Activated T-cell treated with anti-CD3 and anti-CD28 coated beads, Interleukin-2, amount 50 U/mL, for 72 hours (primary cell): Measurements from ENCODE around the gene TNS3. TPM values are rescaled to one million over a fixed set of nuclear protein-coding genes. Genes with fewer than 3 reads are reported as not detected.
"Not testable (repeated sequence)": the region's sequence is repeated elsewhere in the genome, so short reads cannot be mapped to it uniquely, and the experiment has no call there.

Experiments
- ATAC-seq, 2 donors: fragments of 150-1000 bp; cut with Tn5 transposase; replicated peaks in 1 of 2; 2 replicates each; pipeline ENCODE4 v1.10.0; 2021; ENCODE audit warnings: moderate library complexity in 2 of 2, mild to moderate bottlenecking in 1 of 2
- DNase-seq, 2 donors: peaks; one replicate each; pipeline ENCODE4 v3.0.0; 2021 to 2022; ENCODE audit warnings: mixed read lengths in 1 of 2
- H3K27ac Mint-ChIP-seq: one replicate; pipeline ENCODE4 v1.8.0; 2022; ENCODE audit warnings: mild to moderate bottlenecking, moderate library complexity, mixed read lengths
- H3K27me3 Mint-ChIP-seq: one replicate; pipeline ENCODE4 v1.8.0; 2022; ENCODE audit warnings: low read depth, mixed read lengths
- H3K36me3 Mint-ChIP-seq, 2 donors: one replicate each; pipeline ENCODE4 v1.8.0; 2022; ENCODE audit warnings: mixed read lengths in 2 of 2, mild to moderate bottlenecking in 1 of 2; ENCODE audit not compliant: insufficient read depth in 2 of 2
- H3K4me1 Mint-ChIP-seq: one replicate; pipeline ENCODE4 v1.8.0; 2022; ENCODE audit warnings: low read depth, mixed read lengths
- H3K4me3 Mint-ChIP-seq, 2 donors: one replicate each; pipeline ENCODE4 v1.8.0; 2022; ENCODE audit warnings: mild to moderate bottlenecking in 2 of 2, mixed read lengths in 2 of 2, moderate library complexity in 2 of 2
- H3K9me3 Mint-ChIP-seq, 2 donors: one replicate each; pipeline ENCODE4 v1.8.0; 2022; ENCODE audit warnings: mixed read lengths in 2 of 2
- total RNA-seq, 2 donors: library from RNA; stranded (reverse); gene quantifications; one replicate each; pipeline ENCODE4 v1.2.3, GENCODE V29; 2022

TNS3 gene
- total RNA-seq, 2 donors from 2014 or later: 0.29 to 1.2 TPM

GRCh38 chr7:47544416-47544815 lies 37.5 kb downstream of the TNS3 start:
- Mint-ChIP-seq H3K36me3 (no peaks in the 10 kb centered on the region), H3K9me3 (no peaks in the 10 kb centered on the region), H3K4me1 (no peaks in the 10 kb centered on the region), H3K27me3 (peaks cover 5% of the 10 kb centered on the region), H3K27ac (no peak overlapping the region), H3K4me3 (no peak overlapping the region)
- DNase-seq: no peak
- no peak for ATAC-seq

- Mint-ChIP-seq H3K36me3 (no peaks in the 10 kb centered on the region), H3K27me3 (peaks cover 8% of the 10 kb centered on the region), H3K27ac (no peak overlapping the region), H3K9me3 (no peaks in the 10 kb centered on the region), H3K4me1 (no peaks in the 10 kb centered on the region), H3K4me3 (no peak overlapping the region)
- no peak for DNase-seq
- no peak for ATAC-seq
Observed at GRCh38 chr7:47543714-47544113, 38.2 kb downstream of the TNS3 start.

- DNase-seq (no peak), ATAC-seq (no peak)
- Mint-ChIP-seq H3K4me1 (no peaks in the 10 kb centered on the region), H3K27ac (no peak overlapping the region), H3K9me3 (no peaks in the 10 kb centered on the region), H3K36me3 (no peaks in the 10 kb centered on the region), H3K4me3 (no peak overlapping the region), H3K27me3 (peaks cover 15% of the 10 kb centered on the region)
Observed at GRCh38 chr7:47543056-47543455, 38.9 kb downstream of the TNS3 start.

GRCh38 chr7:47542051-47542450 lies 39.9 kb downstream of the TNS3 start:
- no peak for ATAC-seq
- Mint-ChIP-seq H3K4me3 (no peak overlapping the region), H3K9me3 (no peaks in the 10 kb centered on the region)

GRCh38 chr7:47541485-47541884 lies 40.4 kb downstream of the TNS3 start:
- H3K4me3 Mint-ChIP-seq, H3K27ac Mint-ChIP-seq, H3K9me3 Mint-ChIP-seq, H3K4me1 Mint-ChIP-seq, DNase-seq, H3K36me3 Mint-ChIP-seq, ATAC-seq: not testable (repeated sequence)
- H3K27me3 Mint-ChIP-seq: peaks cover 15% of the 10 kb centered on the region

More at GRCh38 chr7:47542051-47542450, 39.9 kb downstream of the TNS3 start:
- no peak overlapping the region for H3K27ac Mint-ChIP-seq
- H3K36me3 Mint-ChIP-seq: no peaks in the 10 kb centered on the region
- H3K27me3 Mint-ChIP-seq: peaks cover 15% of the 10 kb centered on the region
- no peak for DNase-seq
- no peaks in the 10 kb centered on the region for H3K4me1 Mint-ChIP-seq

GRCh38 chr7:47540387-47541350 lies 41.2 kb downstream of the TNS3 start:
- DNase-seq: no peak
- Mint-ChIP-seq H3K4me3 (no peak overlapping the region), H3K27me3 (peaks cover 15% of the 10 kb centered on the region), H3K9me3 (no peaks in the 10 kb centered on the region), H3K36me3 (no peaks in the 10 kb centered on the region), H3K27ac (no peak overlapping the region), H3K4me1 (no peaks in the 10 kb centered on the region)
- no peak for ATAC-seq

- Mint-ChIP-seq H3K9me3 (no peaks in the 10 kb centered on the region), H3K4me1 (no peaks in the 10 kb centered on the region), H3K36me3 (no peaks in the 10 kb centered on the region), H3K4me3 (no peak overlapping the region), H3K27ac (no peak overlapping the region), H3K27me3 (peaks cover 15% of the 10 kb centered on the region)
- DNase-seq: no peak
- ATAC-seq: no peak
Observed at GRCh38 chr7:47540053-47540386, 41.9 kb downstream of the TNS3 start.

- Mint-ChIP-seq H3K9me3 (no peaks in the 10 kb centered on the region), H3K36me3 (no peaks in the 10 kb centered on the region), H3K27ac (no peak overlapping the region), H3K27me3 (peaks cover 15% of the 10 kb centered on the region), H3K4me3 (no peak overlapping the region), H3K4me1 (no peaks in the 10 kb centered on the region)
- ATAC-seq (no peak), DNase-seq (no peak)
Observed at GRCh38 chr7:47539398-47540052, 42.4 kb downstream of the TNS3 start.

GRCh38 chr7:47538846-47539311 lies 43.0 kb downstream of the TNS3 start:
- H3K4me3 Mint-ChIP-seq: no peak overlapping the region
- no peak overlapping the region for H3K27ac Mint-ChIP-seq
- no peak for DNase-seq
- no peaks in the 10 kb centered on the region for H3K36me3 Mint-ChIP-seq
- no peaks in the 10 kb centered on the region for H3K9me3 Mint-ChIP-seq
- peaks cover 15% of the 10 kb centered on the region for H3K27me3 Mint-ChIP-seq
- ATAC-seq: no peak
- H3K4me1 Mint-ChIP-seq: no peaks in the 10 kb centered on the region

GRCh38 chr7:47537716-47538675 lies 43.9 kb downstream of the TNS3 start:
- DNase-seq (no peak), ATAC-seq (no peak)
- H3K36me3 Mint-ChIP-seq: no peaks in the 10 kb centered on the region
- peaks cover 15% of the 10 kb centered on the region for H3K27me3 Mint-ChIP-seq
- no peak overlapping the region for H3K4me3 Mint-ChIP-seq
- no peaks in the 10 kb centered on the region for H3K4me1 Mint-ChIP-seq
- no peak overlapping the region for H3K27ac Mint-ChIP-seq
- no peaks in the 10 kb centered on the region for H3K9me3 Mint-ChIP-seq

- Mint-ChIP-seq H3K36me3 (no peaks in the 10 kb centered on the region), H3K9me3 (no peaks in the 10 kb centered on the region), H3K27me3 (peaks cover 15% of the 10 kb centered on the region), H3K27ac (no peak overlapping the region), H3K4me3 (no peak overlapping the region), H3K4me1 (no peaks in the 10 kb centered on the region)
- ATAC-seq (no peak), DNase-seq (no peak)
Observed at GRCh38 chr7:47536661-47537611, 45.0 kb downstream of the TNS3 start.
